ENCODE results near the gene FIBIN. TPM values are rescaled to one million over a fixed set of nuclear protein-coding genes. Genes with fewer than 3 reads are reported as not detected.

FIBIN gene
- total RNA-seq, 1 donor from 2014 or later: 0.09 TPM

DNA sequence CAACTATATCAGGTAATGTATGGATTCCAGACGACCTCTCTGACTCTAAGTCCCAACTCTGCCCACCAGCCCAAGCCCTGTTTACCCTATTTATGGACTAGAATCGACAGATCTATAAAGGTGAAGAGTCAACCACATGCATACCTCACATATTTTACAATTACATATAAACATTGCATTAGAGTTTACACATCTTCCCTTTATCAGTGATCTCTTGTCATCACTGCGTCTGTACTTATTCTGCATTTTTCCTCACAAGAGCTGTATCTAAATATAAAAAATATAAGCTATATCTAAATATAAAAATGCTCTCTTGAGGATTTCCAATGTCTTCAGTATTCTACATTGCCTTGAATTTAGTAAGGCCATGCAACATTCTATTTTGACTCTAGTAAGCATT, 8.5 kb downstream of the FIBIN start:
- H3K27ac Mint-ChIP-seq: no peak overlapping the region
- no peak for TF ChIP-seq EZH2 (IDR thresholded peaks at IDR 0.05)
- TF ChIP-seq EZH2phosphoT487 (IDR thresholded peaks at IDR 0.05): no peak
- TF ChIP-seq, protein P1, sequence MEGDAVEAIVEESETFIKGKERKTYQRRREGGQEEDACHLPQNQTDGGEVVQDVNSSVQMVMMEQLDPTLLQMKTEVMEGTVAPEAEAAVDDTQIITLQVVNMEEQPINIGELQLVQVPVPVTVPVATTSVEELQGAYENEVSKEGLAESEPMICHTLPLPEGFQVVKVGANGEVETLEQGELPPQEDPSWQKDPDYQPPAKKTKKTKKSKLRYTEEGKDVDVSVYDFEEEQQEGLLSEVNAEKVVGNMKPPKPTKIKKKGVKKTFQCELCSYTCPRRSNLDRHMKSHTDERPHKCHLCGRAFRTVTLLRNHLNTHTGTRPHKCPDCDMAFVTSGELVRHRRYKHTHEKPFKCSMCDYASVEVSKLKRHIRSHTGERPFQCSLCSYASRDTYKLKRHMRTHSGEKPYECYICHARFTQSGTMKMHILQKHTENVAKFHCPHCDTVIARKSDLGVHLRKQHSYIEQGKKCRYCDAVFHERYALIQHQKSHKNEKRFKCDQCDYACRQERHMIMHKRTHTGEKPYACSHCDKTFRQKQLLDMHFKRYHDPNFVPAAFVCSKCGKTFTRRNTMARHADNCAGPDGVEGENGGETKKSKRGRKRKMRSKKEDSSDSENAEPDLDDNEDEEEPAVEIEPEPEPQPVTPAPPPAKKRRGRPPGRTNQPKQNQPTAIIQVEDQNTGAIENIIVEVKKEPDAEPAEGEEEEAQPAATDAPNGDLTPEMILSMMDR (IDR thresholded peaks at IDR 0.05): no peak
- no peaks in the 10 kb centered on the region for H3K79me2 ChIP-seq (ENCODE audit: low read depth)
- no peaks in the 10 kb centered on the region for H3K36me3 ChIP-seq
- no peaks in the 10 kb centered on the region for H3K9me3 Mint-ChIP-seq
- no peak overlapping the region for H2AFZ ChIP-seq (replicated peaks)
- no peak overlapping the region for H3K4me3 ChIP-seq
- H3K27me3 Mint-ChIP-seq (ENCODE audit: insufficient read depth, low read depth): peaks cover 3% of the 10 kb centered on the region
- H3F3A ChIP-seq (ENCODE audit: low read depth): no peaks in the 10 kb centered on the region
- H4K20me1 ChIP-seq (ENCODE audit: low read depth): no peaks in the 10 kb centered on the region
- H3K4me1 Mint-ChIP-seq: no peaks in the 10 kb centered on the region
- no peak overlapping the region for H3K4me2 ChIP-seq
- no peak overlapping the region for H3K4me3 Mint-ChIP-seq
- no peak for DNase-seq (ENCODE audit: low spot score)
- no peak overlapping the region for H3K9ac ChIP-seq
- no peak overlapping the region for H3K27ac ChIP-seq
- H3K4me1 ChIP-seq: no peaks in the 10 kb centered on the region
- H3K36me3 Mint-ChIP-seq: no peaks in the 10 kb centered on the region
- no peaks in the 10 kb centered on the region for H3K9me3 ChIP-seq (ENCODE audit: low read depth)
- H3K27me3 ChIP-seq: no peaks in the 10 kb centered on the region

DNA sequence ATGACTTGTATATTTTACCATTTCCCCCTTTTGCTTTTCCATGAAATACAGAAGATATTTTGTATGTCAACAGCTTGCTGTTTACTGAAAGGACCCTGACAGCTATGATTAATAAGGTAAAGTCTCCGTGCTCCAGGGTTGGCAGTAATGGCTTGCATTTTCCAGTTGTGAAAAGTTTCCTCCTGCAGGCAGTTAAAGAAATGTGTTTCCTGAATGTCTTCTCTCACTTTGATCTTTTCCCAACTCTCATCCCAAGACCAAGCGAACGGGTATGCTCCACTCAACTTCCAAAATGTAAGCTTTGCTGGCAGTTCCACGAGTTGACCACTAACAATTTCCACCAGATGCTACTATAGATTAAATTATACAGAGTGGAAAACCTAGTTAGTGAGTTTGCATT, 8.9 kb downstream of the FIBIN start:
- Histone ChIP-seq H3K36me3 (no peaks in the 10 kb centered on the region), H3F3A (ENCODE audit: low read depth) (no peaks in the 10 kb centered on the region), H3K4me2 (no peak overlapping the region), H3K4me1 (no peaks in the 10 kb centered on the region), H4K20me1 (ENCODE audit: low read depth) (no peaks in the 10 kb centered on the region), H3K9me3 (ENCODE audit: low read depth) (no peaks in the 10 kb centered on the region), H3K79me2 (ENCODE audit: low read depth) (no peaks in the 10 kb centered on the region), H3K27ac (no peak overlapping the region), H2AFZ (replicated peaks) (no peak overlapping the region), H3K4me3 (no peak overlapping the region), H3K9ac (no peak overlapping the region), H3K27me3 (no peaks in the 10 kb centered on the region)
- Mint-ChIP-seq H3K9me3 (no peaks in the 10 kb centered on the region), H3K4me1 (no peaks in the 10 kb centered on the region), H3K4me3 (no peak overlapping the region), H3K36me3 (no peaks in the 10 kb centered on the region), H3K27ac (no peak overlapping the region), H3K27me3 (ENCODE audit: insufficient read depth, low read depth) (peaks cover 2% of the 10 kb centered on the region)
- TF ChIP-seq, protein P1 (IDR thresholded peaks at IDR 0.05): no peak
- TF ChIP-seq EZH2 (IDR thresholded peaks at IDR 0.05): no peak
- no peak for TF ChIP-seq EZH2phosphoT487 (IDR thresholded peaks at IDR 0.05)
- no peak for DNase-seq (ENCODE audit: low spot score)

DNA sequence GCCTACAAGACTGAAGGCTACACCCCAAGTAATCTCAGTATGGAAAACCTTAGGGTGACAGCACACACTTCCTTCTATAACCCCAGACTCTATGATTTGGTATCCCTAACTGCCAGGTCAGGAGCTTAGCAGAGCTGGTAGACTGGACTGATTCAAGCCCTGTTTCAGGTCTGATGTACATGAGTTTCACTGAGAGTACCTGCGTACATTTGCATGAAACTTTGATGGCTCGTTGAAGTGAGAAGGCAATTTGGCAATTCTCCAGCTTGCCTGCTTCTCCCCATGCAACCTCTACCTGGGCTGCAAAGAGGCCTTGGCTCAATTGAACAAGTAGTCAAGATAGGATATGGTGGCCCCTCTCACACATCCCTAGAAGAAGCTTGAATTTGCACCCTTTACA, 10.2 kb downstream of the FIBIN start:
- no peaks in the 10 kb centered on the region for H3K9me3 Mint-ChIP-seq
- no peaks in the 10 kb centered on the region for H3F3A ChIP-seq (ENCODE audit: low read depth)
- no peaks in the 10 kb centered on the region for H3K27me3 ChIP-seq
- no peak overlapping the region for H3K27ac Mint-ChIP-seq
- H3K9ac ChIP-seq: no peak overlapping the region
- H3K36me3 ChIP-seq: no peaks in the 10 kb centered on the region
- H3K79me2 ChIP-seq (ENCODE audit: low read depth): no peaks in the 10 kb centered on the region
- no peaks in the 10 kb centered on the region for H3K9me3 ChIP-seq (ENCODE audit: low read depth)
- no peak overlapping the region for H3K4me3 Mint-ChIP-seq
- TF ChIP-seq EZH2phosphoT487 (IDR thresholded peaks at IDR 0.05) (no peak), EZH2 (IDR thresholded peaks at IDR 0.05) (no peak)
- TF ChIP-seq, protein P1 (IDR thresholded peaks at IDR 0.05): no peak
- H4K20me1 ChIP-seq (ENCODE audit: low read depth): no peaks in the 10 kb centered on the region
- no peak overlapping the region for H3K27ac ChIP-seq
- no peak overlapping the region for H2AFZ ChIP-seq (replicated peaks)
- H3K4me1 ChIP-seq: no peaks in the 10 kb centered on the region
- H3K4me1 Mint-ChIP-seq: no peaks in the 10 kb centered on the region
- peaks cover 2% of the 10 kb centered on the region for H3K27me3 Mint-ChIP-seq (ENCODE audit: insufficient read depth, low read depth)
- H3K36me3 Mint-ChIP-seq: no peaks in the 10 kb centered on the region
- no peak overlapping the region for H3K4me3 ChIP-seq
- no peak for DNase-seq (ENCODE audit: low spot score)
- H3K4me2 ChIP-seq: no peak overlapping the region
